ENCODE measurements around the gene LTBP2. TPM values are rescaled to one million over a fixed set of nuclear protein-coding genes. Genes with fewer than 3 reads are reported as not detected.

The LTBP2 gene
- total RNA-seq, 3 donors from 2014 or later = 1.7 to 10.2 (median 3.0) TPM

DNA sequence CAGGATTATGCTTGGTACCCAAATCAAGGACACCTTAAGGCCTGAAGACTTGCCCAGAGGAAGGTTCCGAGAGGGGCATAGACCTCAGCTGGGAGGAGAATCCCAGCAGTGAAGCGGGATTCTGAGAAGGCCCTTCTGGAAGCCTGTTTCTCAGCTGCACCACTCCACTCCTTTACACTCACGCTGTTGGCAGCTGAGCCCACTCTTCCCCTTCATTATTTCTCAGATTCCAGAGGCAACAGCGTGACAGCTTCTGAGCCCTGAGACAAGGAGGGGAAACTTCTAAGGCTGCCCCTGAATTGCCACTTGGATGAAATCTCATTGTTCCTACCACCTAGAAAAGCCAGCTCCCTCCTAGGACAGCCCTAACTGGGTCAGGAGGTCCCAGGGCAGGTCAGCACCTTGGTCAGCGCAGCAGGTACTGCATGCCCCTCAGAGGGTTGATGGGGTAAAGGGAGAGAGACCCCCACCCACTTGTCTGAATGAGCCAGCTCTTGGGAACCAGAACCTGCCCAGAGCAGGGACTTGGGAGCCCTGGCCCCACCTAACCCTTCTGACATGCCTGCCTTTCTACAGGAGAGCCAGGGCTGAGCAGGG lies 64.6 kb downstream of the LTBP2 start:
- TF ChIP-seq, protein P1, sequence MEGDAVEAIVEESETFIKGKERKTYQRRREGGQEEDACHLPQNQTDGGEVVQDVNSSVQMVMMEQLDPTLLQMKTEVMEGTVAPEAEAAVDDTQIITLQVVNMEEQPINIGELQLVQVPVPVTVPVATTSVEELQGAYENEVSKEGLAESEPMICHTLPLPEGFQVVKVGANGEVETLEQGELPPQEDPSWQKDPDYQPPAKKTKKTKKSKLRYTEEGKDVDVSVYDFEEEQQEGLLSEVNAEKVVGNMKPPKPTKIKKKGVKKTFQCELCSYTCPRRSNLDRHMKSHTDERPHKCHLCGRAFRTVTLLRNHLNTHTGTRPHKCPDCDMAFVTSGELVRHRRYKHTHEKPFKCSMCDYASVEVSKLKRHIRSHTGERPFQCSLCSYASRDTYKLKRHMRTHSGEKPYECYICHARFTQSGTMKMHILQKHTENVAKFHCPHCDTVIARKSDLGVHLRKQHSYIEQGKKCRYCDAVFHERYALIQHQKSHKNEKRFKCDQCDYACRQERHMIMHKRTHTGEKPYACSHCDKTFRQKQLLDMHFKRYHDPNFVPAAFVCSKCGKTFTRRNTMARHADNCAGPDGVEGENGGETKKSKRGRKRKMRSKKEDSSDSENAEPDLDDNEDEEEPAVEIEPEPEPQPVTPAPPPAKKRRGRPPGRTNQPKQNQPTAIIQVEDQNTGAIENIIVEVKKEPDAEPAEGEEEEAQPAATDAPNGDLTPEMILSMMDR (IDR thresholded peaks at IDR 0.05) = no peak
- intact Hi-C loops (cut with DNase I, micrococcal nuclease) = no loop called here
- Histone ChIP-seq H3K36me3 (ENCODE audit: low read depth) (no peaks in the 10 kb centered on the region), H3K4me1 (ENCODE audit: low read depth) (no peaks in the 10 kb centered on the region), H3K9me3 (no peaks in the 10 kb centered on the region), H3K4me3 (no peak overlapping the region)
- DNase-seq (no peak), ATAC-seq (no peak)

DNA sequence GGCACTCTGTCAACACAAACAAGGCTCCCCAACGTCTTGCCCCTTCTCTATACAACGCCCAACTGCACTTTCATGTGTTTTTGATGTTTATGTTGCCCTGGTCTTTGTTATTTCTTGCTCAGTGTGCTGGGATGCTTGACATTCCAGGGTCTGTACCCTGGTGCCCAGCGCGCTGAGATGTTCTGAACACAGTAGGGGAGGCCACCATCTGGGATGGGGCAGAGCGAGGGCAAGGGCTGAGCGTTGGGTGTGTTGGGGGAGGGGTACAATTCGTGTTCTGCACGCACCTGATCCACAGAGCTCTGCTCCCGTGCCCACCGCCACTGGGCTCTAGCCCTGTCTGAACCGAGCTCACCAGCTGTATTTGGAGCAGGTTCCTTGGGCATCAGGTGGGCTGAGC lies 65.6 kb downstream of the LTBP2 start:
- peak in 1 of 3 donors; percentile 32 for DNase-seq
- intact Hi-C loops (cut with DNase I, micrococcal nuclease) = no loop called here
- TF ChIP-seq, protein P1 (IDR thresholded peaks at IDR 0.05) = no peak
- no peak overlapping the region for H3K4me3 ChIP-seq
- no peaks in the 10 kb centered on the region for H3K9me3 ChIP-seq
- no peak for ATAC-seq
- no peaks in the 10 kb centered on the region for H3K4me1 ChIP-seq (ENCODE audit: low read depth)
- no peaks in the 10 kb centered on the region for H3K36me3 ChIP-seq (ENCODE audit: low read depth)

DNA sequence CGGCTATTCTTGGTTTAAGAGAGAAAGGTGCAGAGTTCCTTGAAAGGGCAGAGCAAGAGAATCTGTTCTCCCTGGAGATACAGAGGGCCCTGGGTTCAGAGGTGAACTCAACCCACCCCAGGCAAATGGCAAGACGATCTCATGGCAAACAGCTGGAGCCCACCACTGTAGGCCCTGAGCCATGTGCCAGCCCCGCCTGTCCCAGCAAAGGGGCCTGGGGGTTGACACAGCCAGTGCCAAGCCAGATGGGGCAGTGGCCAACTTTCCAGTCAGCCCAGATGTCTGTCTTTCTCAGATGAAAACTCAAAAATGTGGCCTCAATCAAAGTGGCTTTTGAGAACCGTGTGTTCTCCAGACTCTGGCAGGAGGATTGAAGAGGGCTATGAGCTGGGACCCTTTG lies 66.7 kb downstream of the LTBP2 start:
- no peak overlapping the region for H3K4me3 ChIP-seq
- ATAC-seq (no peak), DNase-seq (peak in 1 of 3 donors; percentile 22)
- H3K4me1 ChIP-seq (ENCODE audit: low read depth) = no peaks in the 10 kb centered on the region
- TF ChIP-seq, protein P1 (IDR thresholded peaks at IDR 0.05) = no peak
- no peaks in the 10 kb centered on the region for H3K9me3 ChIP-seq
- intact Hi-C loops (cut with DNase I, micrococcal nuclease) = no loop called here
- no peaks in the 10 kb centered on the region for H3K36me3 ChIP-seq (ENCODE audit: low read depth)

DNA sequence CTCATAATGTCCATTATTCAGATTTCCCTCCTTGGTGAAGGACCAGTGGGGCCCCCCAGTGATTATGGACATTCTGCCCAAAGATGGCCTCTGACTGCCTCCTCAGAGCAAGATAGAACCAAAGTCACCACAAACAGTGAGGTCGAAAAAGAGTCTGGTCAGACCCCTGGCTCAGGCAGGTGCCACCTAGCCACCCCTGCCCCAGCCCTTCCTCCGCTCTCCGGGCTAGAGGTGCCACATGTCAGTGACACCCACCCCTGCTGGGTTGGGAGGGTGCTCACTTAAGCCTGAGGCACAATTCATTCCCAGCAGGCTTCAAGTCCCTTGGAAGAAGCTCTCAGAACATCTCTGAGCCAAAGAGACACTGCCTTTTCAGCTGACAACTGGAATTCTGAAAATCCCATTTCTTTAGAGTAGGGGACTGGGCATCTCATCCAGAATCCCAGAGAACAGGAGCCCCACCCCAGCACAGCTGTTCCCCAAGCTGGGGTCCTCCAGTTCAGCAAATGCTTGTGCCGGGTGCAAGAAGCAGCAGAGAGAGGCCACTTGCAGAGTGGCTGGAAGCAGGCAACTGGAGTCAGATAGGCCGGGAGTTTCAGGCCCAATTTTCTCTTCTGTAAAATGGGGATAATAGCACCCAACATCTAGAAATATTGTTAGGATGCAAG lies 68.1 kb downstream of the LTBP2 start:
- H3K4me1 ChIP-seq (ENCODE audit: low read depth) = no peaks in the 10 kb centered on the region
- TF ChIP-seq, protein P1 (IDR thresholded peaks at IDR 0.05) = no peak
- DNase-seq = no peak
- H3K4me3 ChIP-seq = no peak overlapping the region
- no peaks in the 10 kb centered on the region for H3K36me3 ChIP-seq (ENCODE audit: low read depth)
- no peak for ATAC-seq
- H3K9me3 ChIP-seq = no peaks in the 10 kb centered on the region
- intact Hi-C loops (cut with DNase I, micrococcal nuclease) = no loop called here

DNA sequence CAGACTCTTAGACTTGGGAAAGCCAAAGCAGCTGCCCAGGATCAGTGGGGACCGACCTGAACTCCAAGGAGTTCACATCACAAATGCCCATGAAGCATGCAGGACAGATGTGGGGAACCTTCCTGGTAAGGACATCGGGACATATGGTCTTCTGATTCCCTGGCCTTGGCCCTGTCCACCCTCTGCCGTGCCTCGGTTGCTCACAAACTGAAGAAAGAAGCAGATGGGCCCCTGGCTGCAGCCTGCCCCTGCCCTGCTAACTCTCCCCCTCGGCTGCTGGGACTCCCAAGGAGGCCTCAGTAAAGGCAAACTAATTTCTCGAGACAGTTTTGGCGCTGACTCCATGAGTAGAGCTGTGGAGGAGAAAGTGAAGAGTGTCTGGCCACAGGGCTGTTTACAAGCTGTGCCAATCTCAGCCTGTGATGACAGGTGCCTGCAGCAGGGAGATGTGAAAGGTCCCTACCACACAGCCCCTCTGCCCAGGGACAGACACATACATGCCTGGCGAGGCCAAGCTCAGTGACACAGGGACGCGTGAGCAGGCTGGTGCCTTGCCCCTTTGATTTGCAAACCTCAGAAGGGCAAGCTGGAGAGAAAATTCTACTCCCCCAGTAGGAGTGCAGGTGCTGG lies 69.9 kb downstream of the LTBP2 start:
- DNase-seq (peak in 1 of 3 donors; percentile 34), ATAC-seq (no peak)
- Histone ChIP-seq H3K9me3 (no peaks in the 10 kb centered on the region), H3K36me3 (ENCODE audit: low read depth) (no peaks in the 10 kb centered on the region), H3K4me3 (no peak overlapping the region), H3K4me1 (ENCODE audit: low read depth) (no peaks in the 10 kb centered on the region)
- intact Hi-C loops (cut with DNase I, micrococcal nuclease) = no loop called here
- TF ChIP-seq, protein P1 (IDR thresholded peaks at IDR 0.05) = no peak

All from mucosa of descending colon (tissue), 3 donors.